ENCODE measurements around the gene TSHZ1.
A peak's percentile ranks its signal among the peaks of the same experiment; 100 is the strongest.

The TSHZ1 gene

DNA sequence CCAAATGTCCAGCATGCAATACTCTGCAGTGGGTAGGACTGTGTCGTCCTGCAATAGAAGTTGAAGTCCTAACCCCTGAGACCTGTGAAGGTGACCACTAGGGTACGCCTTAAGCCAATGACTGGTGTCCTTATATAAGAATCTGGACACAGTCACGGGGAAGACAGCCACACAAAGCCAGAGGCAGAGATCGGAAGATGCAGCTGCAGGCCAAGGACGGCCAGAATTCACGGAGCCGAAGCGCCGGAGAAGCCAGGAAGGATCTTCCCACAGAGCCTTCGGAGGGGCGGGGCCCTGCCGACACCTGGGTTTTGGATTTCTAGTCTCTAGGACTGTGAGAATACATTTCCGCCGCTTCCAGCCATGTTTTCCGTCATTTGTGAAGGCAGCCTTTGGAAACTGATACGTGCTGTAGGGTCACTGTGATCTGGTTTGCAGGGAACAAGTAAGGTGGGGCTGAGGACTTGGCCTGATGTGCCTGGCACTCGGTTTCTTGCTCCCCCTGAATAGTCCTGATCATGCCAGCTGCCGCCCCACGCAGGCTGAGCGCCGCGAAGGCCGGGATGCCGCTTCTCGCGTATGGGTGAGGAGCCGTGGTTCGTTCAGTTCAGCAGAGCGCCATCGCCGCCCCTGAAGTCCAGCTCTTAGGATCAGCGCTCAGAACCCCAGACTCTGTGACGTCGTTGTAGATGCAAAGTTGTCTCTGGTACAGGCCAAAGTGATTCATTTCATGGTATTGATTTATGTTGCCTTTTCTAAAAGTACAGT, 40.4 kb upstream of the TSHZ1 start:
- TF ChIP-seq RAD21 (IDR thresholded peaks at IDR 0.05; ENCODE audit: low read depth) (peak; percentile 36; the same call in 1 of the 2 replicates), FOXM1 (IDR thresholded peaks at IDR 0.05; ENCODE audit: borderline replicate concordance, low read depth) (no peak)

DNA sequence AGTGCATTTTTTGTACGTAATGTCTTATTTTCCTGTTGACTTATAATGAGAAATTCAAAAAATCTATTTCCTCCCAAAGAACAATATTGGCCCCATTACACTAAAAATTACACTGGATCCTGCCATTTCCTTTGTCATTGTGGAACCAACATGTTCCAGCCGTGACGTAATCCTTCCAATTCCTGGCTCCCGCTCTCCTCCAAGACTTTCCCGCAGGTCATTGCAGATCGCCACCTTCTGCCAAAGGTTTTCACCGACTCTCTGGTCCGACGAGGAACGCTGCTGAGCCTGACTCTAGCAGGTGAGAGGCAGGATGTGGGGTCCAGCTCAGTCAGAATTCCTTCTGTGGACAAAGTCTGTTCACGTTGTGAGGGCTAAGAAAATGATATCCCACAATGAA, 39.7 kb upstream of the TSHZ1 start:
- TF ChIP-seq, protein P1, sequence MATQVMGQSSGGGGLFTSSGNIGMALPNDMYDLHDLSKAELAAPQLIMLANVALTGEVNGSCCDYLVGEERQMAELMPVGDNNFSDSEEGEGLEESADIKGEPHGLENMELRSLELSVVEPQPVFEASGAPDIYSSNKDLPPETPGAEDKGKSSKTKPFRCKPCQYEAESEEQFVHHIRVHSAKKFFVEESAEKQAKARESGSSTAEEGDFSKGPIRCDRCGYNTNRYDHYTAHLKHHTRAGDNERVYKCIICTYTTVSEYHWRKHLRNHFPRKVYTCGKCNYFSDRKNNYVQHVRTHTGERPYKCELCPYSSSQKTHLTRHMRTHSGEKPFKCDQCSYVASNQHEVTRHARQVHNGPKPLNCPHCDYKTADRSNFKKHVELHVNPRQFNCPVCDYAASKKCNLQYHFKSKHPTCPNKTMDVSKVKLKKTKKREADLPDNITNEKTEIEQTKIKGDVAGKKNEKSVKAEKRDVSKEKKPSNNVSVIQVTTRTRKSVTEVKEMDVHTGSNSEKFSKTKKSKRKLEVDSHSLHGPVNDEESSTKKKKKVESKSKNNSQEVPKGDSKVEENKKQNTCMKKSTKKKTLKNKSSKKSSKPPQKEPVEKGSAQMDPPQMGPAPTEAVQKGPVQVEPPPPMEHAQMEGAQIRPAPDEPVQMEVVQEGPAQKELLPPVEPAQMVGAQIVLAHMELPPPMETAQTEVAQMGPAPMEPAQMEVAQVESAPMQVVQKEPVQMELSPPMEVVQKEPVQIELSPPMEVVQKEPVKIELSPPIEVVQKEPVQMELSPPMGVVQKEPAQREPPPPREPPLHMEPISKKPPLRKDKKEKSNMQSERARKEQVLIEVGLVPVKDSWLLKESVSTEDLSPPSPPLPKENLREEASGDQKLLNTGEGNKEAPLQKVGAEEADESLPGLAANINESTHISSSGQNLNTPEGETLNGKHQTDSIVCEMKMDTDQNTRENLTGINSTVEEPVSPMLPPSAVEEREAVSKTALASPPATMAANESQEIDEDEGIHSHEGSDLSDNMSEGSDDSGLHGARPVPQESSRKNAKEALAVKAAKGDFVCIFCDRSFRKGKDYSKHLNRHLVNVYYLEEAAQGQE (IDR thresholded peaks at IDR 0.05; ENCODE audit: low read depth), result no peak
- TF ChIP-seq FOXM1 (IDR thresholded peaks at IDR 0.05; ENCODE audit: borderline replicate concordance, low read depth), result no peak
- TF ChIP-seq TAF1 (IDR thresholded peaks at IDR 0.05; ENCODE audit: low read depth), result no peak
- TF ChIP-seq YY1 (IDR thresholded peaks at IDR 0.05; ENCODE audit: low read depth), result no peak
- no peak for TF ChIP-seq RAD21 (IDR thresholded peaks at IDR 0.05; ENCODE audit: low read depth)
- TF ChIP-seq, protein P2, sequence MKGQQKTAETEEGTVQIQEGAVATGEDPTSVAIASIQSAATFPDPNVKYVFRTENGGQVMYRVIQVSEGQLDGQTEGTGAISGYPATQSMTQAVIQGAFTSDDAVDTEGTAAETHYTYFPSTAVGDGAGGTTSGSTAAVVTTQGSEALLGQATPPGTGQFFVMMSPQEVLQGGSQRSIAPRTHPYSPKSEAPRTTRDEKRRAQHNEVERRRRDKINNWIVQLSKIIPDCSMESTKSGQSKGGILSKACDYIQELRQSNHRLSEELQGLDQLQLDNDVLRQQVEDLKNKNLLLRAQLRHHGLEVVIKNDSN (IDR thresholded peaks at IDR 0.05), result no peak
- no peak for TF ChIP-seq CEBPB (IDR thresholded peaks at IDR 0.05)
- TF ChIP-seq NFIC (IDR thresholded peaks at IDR 0.05), result no peak
- no peak for TF ChIP-seq TEAD4 (IDR thresholded peaks at IDR 0.05)
- TF ChIP-seq CREB1 (IDR thresholded peaks at IDR 0.05; ENCODE audit: low read depth), result no peak
- TF ChIP-seq EGR1 (IDR thresholded peaks at IDR 0.05), result no peak
- no peak for TF ChIP-seq ZBTB7A (IDR thresholded peaks at IDR 0.05; ENCODE audit: low read depth)
- TF ChIP-seq TCF12 (IDR thresholded peaks at IDR 0.05; ENCODE audit: low read depth), result no peak
- TF ChIP-seq, protein P3, sequence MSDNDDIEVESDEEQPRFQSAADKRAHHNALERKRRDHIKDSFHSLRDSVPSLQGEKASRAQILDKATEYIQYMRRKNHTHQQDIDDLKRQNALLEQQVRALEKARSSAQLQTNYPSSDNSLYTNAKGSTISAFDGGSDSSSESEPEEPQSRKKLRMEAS (IDR thresholded peaks at IDR 0.05), result no peak

DNA sequence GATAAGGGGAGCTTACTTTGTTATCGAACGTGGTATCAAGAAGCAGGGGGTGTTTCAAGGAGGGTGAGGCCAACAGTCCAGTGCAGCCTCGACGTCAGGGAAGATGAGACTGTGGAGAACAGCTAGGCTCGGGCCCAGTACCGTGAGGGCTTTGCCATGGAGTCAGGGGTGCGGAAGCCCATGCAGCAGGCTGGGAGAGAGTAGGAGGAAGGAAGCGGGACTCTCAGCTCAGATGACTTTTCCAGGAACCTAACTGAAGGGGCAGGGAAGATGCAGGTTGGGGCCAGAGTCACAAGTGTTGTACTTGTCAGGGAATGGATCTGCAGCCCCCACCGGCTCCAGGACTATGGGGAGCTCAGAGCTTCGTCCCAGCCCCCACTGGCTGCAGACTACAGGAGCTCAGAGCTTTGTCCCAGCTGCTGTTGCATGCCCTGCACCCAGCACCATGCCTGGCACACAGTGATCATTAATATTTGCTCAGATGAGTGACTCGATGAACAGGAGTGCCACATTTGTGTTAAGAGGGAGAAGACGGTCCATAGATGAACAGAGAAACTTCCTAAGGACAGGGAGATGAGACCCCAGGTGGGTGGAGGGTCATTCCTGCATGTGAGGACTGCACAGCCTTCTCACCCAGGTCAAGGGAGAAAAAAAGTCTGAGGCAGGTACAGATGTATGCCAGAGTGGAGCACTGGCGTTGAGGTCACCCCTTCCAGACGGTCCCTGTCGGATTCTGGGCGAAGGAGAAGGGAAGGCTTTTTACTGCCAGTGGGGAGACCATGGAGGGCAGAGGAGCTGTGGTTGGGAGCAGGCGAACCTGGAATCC, 38.1 kb upstream of the TSHZ1 start:
- TF ChIP-seq CEBPB (IDR thresholded peaks at IDR 0.05) (no peak), TEAD4 (IDR thresholded peaks at IDR 0.05) (no peak), CREB1 (IDR thresholded peaks at IDR 0.05; ENCODE audit: low read depth) (no peak), RAD21 (IDR thresholded peaks at IDR 0.05; ENCODE audit: low read depth) (no peak), TCF12 (IDR thresholded peaks at IDR 0.05; ENCODE audit: low read depth) (no peak), TAF1 (IDR thresholded peaks at IDR 0.05; ENCODE audit: low read depth) (no peak), NFIC (IDR thresholded peaks at IDR 0.05) (no peak), FOXM1 (IDR thresholded peaks at IDR 0.05; ENCODE audit: borderline replicate concordance, low read depth) (no peak), EGR1 (IDR thresholded peaks at IDR 0.05) (no peak), ZBTB7A (IDR thresholded peaks at IDR 0.05; ENCODE audit: low read depth) (no peak), EP300 (IDR thresholded peaks at IDR 0.05; ENCODE audit: borderline replicate concordance) (no peak)
- TF ChIP-seq, protein P1 (IDR thresholded peaks at IDR 0.05; ENCODE audit: low read depth), result no peak
- TF ChIP-seq, protein P3 (IDR thresholded peaks at IDR 0.05), result no peak
- TF ChIP-seq, protein P2 (IDR thresholded peaks at IDR 0.05), result no peak

DNA sequence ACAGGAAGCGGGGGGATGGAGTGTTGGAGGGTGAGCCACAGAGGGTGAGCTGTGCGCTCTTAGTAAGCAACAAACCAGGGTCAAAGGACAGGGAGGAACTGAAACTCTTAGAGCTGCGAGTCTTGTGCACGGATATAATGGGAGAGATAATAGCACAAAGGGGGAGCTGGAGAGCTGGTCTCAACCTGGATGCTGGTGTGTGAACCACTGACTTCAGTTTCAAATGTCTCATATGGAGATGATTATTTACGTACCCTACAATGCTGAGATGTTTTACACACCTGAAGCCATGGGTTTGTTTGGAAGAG, 37.5 kb upstream of the TSHZ1 start:
- TF ChIP-seq RAD21 (IDR thresholded peaks at IDR 0.05; ENCODE audit: low read depth) (peak; percentile 10; the same call in 1 of the 2 replicates), YY1 (IDR thresholded peaks at IDR 0.05; ENCODE audit: low read depth) (no peak)

DNA sequence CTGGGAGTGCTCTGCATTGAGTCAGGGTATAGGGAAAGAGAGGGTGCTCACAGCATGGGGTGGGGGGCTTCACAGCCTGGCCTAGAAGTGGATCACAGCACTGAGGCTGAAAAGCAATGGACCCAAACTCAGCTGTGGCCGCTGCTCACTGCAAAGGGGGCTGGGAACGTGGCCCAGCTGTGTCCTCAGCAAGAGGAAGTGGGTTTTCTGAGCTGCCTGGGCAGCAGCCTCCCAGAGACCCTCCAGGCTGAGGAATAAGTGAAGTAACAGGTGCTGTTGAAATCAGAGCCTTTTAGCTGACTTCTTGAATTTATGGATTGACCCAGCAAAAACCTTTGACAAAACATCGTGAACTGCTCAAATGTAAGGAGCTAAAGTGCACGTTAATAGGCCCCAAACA, 36.9 kb upstream of the TSHZ1 start:
- no peak for TF ChIP-seq TEAD4 (IDR thresholded peaks at IDR 0.05)
- TF ChIP-seq NFIC (IDR thresholded peaks at IDR 0.05), result no peak
- no peak for TF ChIP-seq EGR1 (IDR thresholded peaks at IDR 0.05)
- no peak for TF ChIP-seq ZBTB7A (IDR thresholded peaks at IDR 0.05; ENCODE audit: low read depth)
- no peak for TF ChIP-seq CREB1 (IDR thresholded peaks at IDR 0.05; ENCODE audit: low read depth)
- TF ChIP-seq EP300 (IDR thresholded peaks at IDR 0.05; ENCODE audit: borderline replicate concordance), result no peak
- no peak for TF ChIP-seq FOXM1 (IDR thresholded peaks at IDR 0.05; ENCODE audit: borderline replicate concordance, low read depth)
- no peak for TF ChIP-seq TAF1 (IDR thresholded peaks at IDR 0.05; ENCODE audit: low read depth)
- TF ChIP-seq CEBPB (IDR thresholded peaks at IDR 0.05), result no peak
- no peak for TF ChIP-seq YY1 (IDR thresholded peaks at IDR 0.05; ENCODE audit: low read depth)
- TF ChIP-seq, protein P3 (IDR thresholded peaks at IDR 0.05), result no peak
- no peak for TF ChIP-seq RAD21 (IDR thresholded peaks at IDR 0.05; ENCODE audit: low read depth)
- TF ChIP-seq TCF12 (IDR thresholded peaks at IDR 0.05; ENCODE audit: low read depth), result no peak
